Uterus (tissue), 2 donors: ENCODE measurements around the gene WDR43.

Source experiments
- POLR2A ChIP-seq, 2 donors: fragments of 450-650 bp; IDR thresholded peaks; one replicate each; pipeline ENCODE4 v1.6.1; 2016; ENCODE audit warnings: antibody characterized with exemption in 2 of 2, mild to moderate bottlenecking in 1 of 2, moderate library complexity in 1 of 2
- TF ChIP-seq, protein P1 (sequence below), 4 experiments: fragments of 200-600 bp in 2 of 4; fragments of 450-650 bp in 2 of 4; sonication (generic) in 2 of 4; IDR thresholded peaks; one replicate each; pipeline ENCODE4 v1.5.1; 2016 to 2019; ENCODE audit warnings: antibody characterized with exemption in 4 of 4, mild to moderate bottlenecking in 2 of 4, moderate library complexity in 1 of 4

DNA sequence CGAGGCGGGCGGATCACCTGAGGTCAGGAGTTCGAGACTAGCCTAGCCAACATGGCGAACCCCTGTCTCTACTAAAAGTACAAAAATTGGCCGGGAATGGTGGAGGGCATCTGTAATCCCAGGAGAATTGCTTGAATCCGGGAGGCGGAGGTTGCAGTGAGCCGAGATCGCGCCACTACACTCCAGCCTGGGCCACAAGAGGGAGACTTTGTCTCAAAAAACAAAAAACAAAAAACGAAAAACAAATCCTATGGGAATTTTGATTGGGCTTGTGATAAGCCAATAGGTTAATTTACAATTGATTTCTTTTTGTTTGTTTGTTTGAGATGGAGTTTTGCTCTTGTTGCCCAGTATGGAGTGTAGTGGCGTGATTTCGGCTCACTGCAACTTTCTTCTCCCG lies 62.4 kb downstream of the WDR43 start:
- TF ChIP-seq, protein P1, sequence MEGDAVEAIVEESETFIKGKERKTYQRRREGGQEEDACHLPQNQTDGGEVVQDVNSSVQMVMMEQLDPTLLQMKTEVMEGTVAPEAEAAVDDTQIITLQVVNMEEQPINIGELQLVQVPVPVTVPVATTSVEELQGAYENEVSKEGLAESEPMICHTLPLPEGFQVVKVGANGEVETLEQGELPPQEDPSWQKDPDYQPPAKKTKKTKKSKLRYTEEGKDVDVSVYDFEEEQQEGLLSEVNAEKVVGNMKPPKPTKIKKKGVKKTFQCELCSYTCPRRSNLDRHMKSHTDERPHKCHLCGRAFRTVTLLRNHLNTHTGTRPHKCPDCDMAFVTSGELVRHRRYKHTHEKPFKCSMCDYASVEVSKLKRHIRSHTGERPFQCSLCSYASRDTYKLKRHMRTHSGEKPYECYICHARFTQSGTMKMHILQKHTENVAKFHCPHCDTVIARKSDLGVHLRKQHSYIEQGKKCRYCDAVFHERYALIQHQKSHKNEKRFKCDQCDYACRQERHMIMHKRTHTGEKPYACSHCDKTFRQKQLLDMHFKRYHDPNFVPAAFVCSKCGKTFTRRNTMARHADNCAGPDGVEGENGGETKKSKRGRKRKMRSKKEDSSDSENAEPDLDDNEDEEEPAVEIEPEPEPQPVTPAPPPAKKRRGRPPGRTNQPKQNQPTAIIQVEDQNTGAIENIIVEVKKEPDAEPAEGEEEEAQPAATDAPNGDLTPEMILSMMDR (IDR thresholded peaks at IDR 0.05) = no peak
- TF ChIP-seq POLR2A (IDR thresholded peaks at IDR 0.05) = no peak
